Type B pancreatic cell (in vitro differentiated cells): Measurements from ENCODE around the gene SLC1A2. TPM values are rescaled to one million over a fixed set of nuclear protein-coding genes. Genes with fewer than 3 reads are reported as not detected.
"Not testable (repeated sequence)": the region's sequence is repeated elsewhere in the genome, so short reads cannot be mapped to it uniquely, and the experiment has no call there.

Source experiments
- DNase-seq: peaks from one replicate; pipeline ENCODE4 v3.0.0; 2021; ENCODE audit warnings: mixed read lengths; ENCODE audit not compliant: unreplicated experiment; ENCODE audit errors: extremely low spot score
- H3K27ac Mint-ChIP-seq: 2 replicates; pipeline ENCODE4 v1.8.0; 2021; ENCODE audit warnings: mild to moderate bottlenecking, mixed read lengths
- H3K27me3 Mint-ChIP-seq: 2 replicates; pipeline ENCODE4 v1.8.0; 2021; ENCODE audit warnings: mixed read lengths
- H3K36me3 Mint-ChIP-seq: 2 replicates; pipeline ENCODE4 v1.8.0; 2021; ENCODE audit warnings: mixed read lengths
- H3K4me1 Mint-ChIP-seq: one replicate; pipeline ENCODE4 v1.8.0; 2021; ENCODE audit warnings: mixed read lengths; ENCODE audit not compliant: unreplicated experiment
- H3K4me3 Mint-ChIP-seq: 2 replicates; pipeline ENCODE4 v1.8.0; 2021; ENCODE audit warnings: mild to moderate bottlenecking, mixed read lengths
- H3K9me3 Mint-ChIP-seq: 2 replicates; pipeline ENCODE4 v1.8.0; 2021; ENCODE audit warnings: mixed read lengths
- CTCF ChIP-seq: fragments of 200-600 bp; sonication (generic); conservative IDR thresholded peaks from 2 replicates; pipeline ENCODE4 v1.5.0; 2021; ENCODE audit warnings: antibody characterized with exemption, mild to moderate bottlenecking
- total RNA-seq: library from RNA; stranded (reverse); gene quantifications from 2 replicates; pipeline ENCODE4 v1.2.1, GENCODE V29; 2021; ENCODE audit warnings: low replicate concordance

SLC1A2 gene
- total RNA-seq, 1 donor from 2014 or later = 7.4 TPM

- H3K4me1 Mint-ChIP-seq = peaks cover 15% of the 10 kb centered on the region
Measured at GRCh38 chr11:35227576-35228327, 191.6 kb downstream of the SLC1A2 start.

GRCh38 chr11:35226756-35227155 is 192.6 kb downstream of the SLC1A2 start:
- H3K27ac Mint-ChIP-seq, H3K27me3 Mint-ChIP-seq, H3K9me3 Mint-ChIP-seq, DNase-seq, H3K36me3 Mint-ChIP-seq, H3K4me3 Mint-ChIP-seq: not testable (repeated sequence)
- H3K4me1 Mint-ChIP-seq = peaks cover 15% of the 10 kb centered on the region

More at GRCh38 chr11:35227576-35228327, 191.6 kb downstream of the SLC1A2 start:
- Mint-ChIP-seq H3K4me3 (no peak overlapping the region), H3K9me3 (no peaks in the 10 kb centered on the region), H3K27ac (no peak overlapping the region), H3K36me3 (no peaks in the 10 kb centered on the region), H3K27me3 (no peaks in the 10 kb centered on the region)
- no peak for TF ChIP-seq CTCF
- no peak for DNase-seq

- H3K36me3 Mint-ChIP-seq = no peaks in the 10 kb centered on the region
- H3K27me3 Mint-ChIP-seq = no peaks in the 10 kb centered on the region
- no peaks in the 10 kb centered on the region for H3K9me3 Mint-ChIP-seq
- TF ChIP-seq CTCF = no peak
- DNase-seq = no peak
- H3K27ac Mint-ChIP-seq = no peak overlapping the region
- peaks cover 18% of the 10 kb centered on the region for H3K4me1 Mint-ChIP-seq
- H3K4me3 Mint-ChIP-seq = no peak overlapping the region
Measured at GRCh38 chr11:35225946-35226520, 193.3 kb downstream of the SLC1A2 start.

- no peak for DNase-seq
- Mint-ChIP-seq H3K4me3 (no peak overlapping the region), H3K27me3 (peaks cover 3% of the 10 kb centered on the region), H3K27ac (no peak overlapping the region), H3K9me3 (no peaks in the 10 kb centered on the region), H3K4me1 (peaks cover 18% of the 10 kb centered on the region), H3K36me3 (no peaks in the 10 kb centered on the region)
- no peak for TF ChIP-seq CTCF
Measured at GRCh38 chr11:35223991-35224390, 195.4 kb downstream of the SLC1A2 start.

GRCh38 chr11:35223371-35223796 is 196.0 kb downstream of the SLC1A2 start:
- TF ChIP-seq CTCF = no peak
- Mint-ChIP-seq H3K4me3 (no peak overlapping the region), H3K4me1 (peaks cover 18% of the 10 kb centered on the region), H3K27ac (no peak overlapping the region), H3K36me3 (no peaks in the 10 kb centered on the region), H3K27me3 (peaks cover 3% of the 10 kb centered on the region), H3K9me3 (no peaks in the 10 kb centered on the region)
- no peak for DNase-seq

GRCh38 chr11:35218956-35219355 is 200.4 kb downstream of the SLC1A2 start:
- Mint-ChIP-seq H3K27ac (no peak overlapping the region), H3K4me3 (no peak overlapping the region), H3K36me3 (no peaks in the 10 kb centered on the region), H3K4me1 (peaks cover 17% of the 10 kb centered on the region), H3K27me3 (peaks cover 7% of the 10 kb centered on the region), H3K9me3 (no peaks in the 10 kb centered on the region)
- no peak for TF ChIP-seq CTCF
- DNase-seq = no peak
